LNCaP clone FGC (cell line): Measurements from ENCODE around the gene TM7SF2.
A peak's percentile ranks its signal among the peaks of the same experiment; 100 is the strongest.

Experiments
- DNase-seq: peaks from one replicate; pipeline ENCODE4 v3.0.0-alpha.2; 2011; ENCODE audit warnings: low read depth
- H3K4me3 ChIP-seq: 2 replicates; pipeline ENCODE4 v1.5.1; 2011; ENCODE audit warnings: mild to moderate bottlenecking, low read depth, low read length, control low read depth
- CTCF ChIP-seq: IDR thresholded peaks from 2 replicates; pipeline ENCODE4 v1.5.1; 2012; ENCODE audit warnings: mild to moderate bottlenecking; ENCODE audit not compliant: control insufficient read depth, insufficient read depth; ENCODE audit errors: extremely low read depth

The TM7SF2 gene

GRCh38 chr11:65100674-65101350 is 10.9 kb upstream of the TM7SF2 start:
- no peak overlapping the region for H3K4me3 ChIP-seq
- 0 out of 2 replicates have a peak, but pooled peaks have one; percentile 9 for TF ChIP-seq CTCF
- DNase-seq, result peak; percentile 75

GRCh38 chr11:65102142-65103095 is 9.3 kb upstream of the TM7SF2 start:
- DNase-seq, result peak; percentile 92
- peak overlapping the region; percentile 12 for H3K4me3 ChIP-seq
- TF ChIP-seq CTCF, result no peak

- no peak for DNase-seq
- TF ChIP-seq CTCF, result no peak
- H3K4me3 ChIP-seq, result no peak overlapping the region
These were observed 8.2 kb upstream of the TM7SF2 start for GRCh38 chr11:65103476-65103875.

- DNase-seq, result no peak
- no peak overlapping the region for H3K4me3 ChIP-seq
- TF ChIP-seq CTCF, result no peak
These were observed 7.0 kb upstream of the TM7SF2 start for GRCh38 chr11:65104628-65105027.

GRCh38 chr11:65107078-65107477 is 4.6 kb upstream of the TM7SF2 start:
- DNase-seq, result no peak
- H3K4me3 ChIP-seq, result no peak overlapping the region
- no peak for TF ChIP-seq CTCF

- TF ChIP-seq CTCF, result no peak
- peak overlapping the region; percentile 53 for H3K4me3 ChIP-seq
- no peak for DNase-seq
These were observed 3.8 kb upstream of the TM7SF2 start for GRCh38 chr11:65107751-65108468.
